ENCODE measurements around the gene MACF1. TPM values are rescaled to one million over a fixed set of nuclear protein-coding genes. Genes with fewer than 3 reads are reported as not detected.

MACF1 gene
- polyA plus RNA-seq, 1 of the 3 experiments (the other 2 are of a cell fraction): 37.6 TPM

DNA sequence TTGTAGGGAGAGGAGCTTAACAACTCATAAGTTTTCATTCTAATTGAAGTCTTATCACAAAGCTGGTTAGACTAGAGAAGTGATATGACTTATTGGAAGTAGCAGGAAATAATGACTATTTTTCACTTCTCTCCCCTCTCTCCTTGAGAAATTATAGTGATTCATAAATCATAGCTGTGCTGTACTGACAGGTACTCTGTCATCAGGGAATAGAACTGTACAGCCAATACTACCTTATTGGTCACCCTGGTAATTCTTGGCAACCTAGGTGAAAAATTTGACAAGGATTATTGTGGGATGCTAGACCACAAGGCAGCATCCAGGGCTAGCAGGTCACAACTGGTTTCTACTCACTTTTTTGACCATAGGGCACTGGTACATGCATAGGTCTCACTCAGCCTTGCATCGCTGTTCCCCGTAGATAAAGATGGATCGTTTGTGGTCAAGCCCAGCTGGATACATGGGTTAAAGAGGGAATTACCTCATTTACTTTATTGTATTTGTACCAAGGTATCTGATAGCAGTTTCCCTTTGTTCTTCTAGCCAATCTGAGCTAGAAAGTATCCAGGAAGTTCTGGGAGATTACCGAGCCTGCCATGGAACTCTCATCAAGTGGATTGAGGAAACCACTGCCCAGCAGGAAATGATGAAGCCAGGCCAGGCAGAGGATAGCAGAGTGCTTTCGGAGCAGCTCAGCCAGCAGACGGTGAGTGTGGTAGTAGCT, 113.6 kb downstream of the MACF1 start:
- H3K9me2 ChIP-seq: no peaks in the 10 kb centered on the region
- no peaks in the 10 kb centered on the region for H3K79me2 ChIP-seq (ENCODE audit: insufficient read depth)
- ChIA-PET POLR2A (no interaction called here), CTCF (interaction anchor here (0.7 to 4.5 kb wide), 6 partner anchors 13 to 216 kb away, joined by 3 to 16 read pairs (median 3); no protein-coding TSS in a partner anchor)
- no peak overlapping the region for H3K27ac ChIP-seq (ENCODE audit: low read depth in 2 of 2, low read length in 1 of 2)
- H3K9ac ChIP-seq: no peak overlapping the region
- 95% methylated on average over 6 of the region's 6 CpGs for WGBS (ENCODE audit: low lambda C conversion rate)
- H3K4me3 ChIP-seq (ENCODE audit: low read depth in 2 of 2, low read length in 1 of 2): no peak overlapping the region
- no peak overlapping the region for H3K4me2 ChIP-seq
- TF ChIP-seq ELF1 (IDR thresholded peaks at IDR 0.05) (no peak), SMC3 (IDR thresholded peaks at IDR 0.05; ENCODE audit: low read depth, low read length) (no peak), GATA2 (CRISPR knock-in tag; IDR thresholded peaks at IDR 0.05) (no peak), ZBTB33 (IDR thresholded peaks at IDR 0.05; ENCODE audit: borderline replicate concordance, low read depth) (no peak), RXRA (IDR thresholded peaks at IDR 0.05; ENCODE audit: borderline replicate concordance, low read depth) (no peak), FOXM1 (IDR thresholded peaks at IDR 0.05; ENCODE audit: low read depth) (no peak), SIN3A (IDR thresholded peaks at IDR 0.05; ENCODE audit: borderline replicate concordance, low read depth, low read length) (no peak), EP300 (IDR thresholded peaks at IDR 0.05; ENCODE audit: borderline replicate concordance in 1 of 2, low read depth in 1 of 2, low read length in 1 of 2) (no peak), TEAD4 (IDR thresholded peaks at IDR 0.05; ENCODE audit: borderline replicate concordance, insufficient read depth) (no peak), NRF1 (IDR thresholded peaks at IDR 0.05; ENCODE audit: low read depth, low read length) (no peak), RCOR1 (IDR thresholded peaks at IDR 0.05; ENCODE audit: low read length) (no peak), NFIC (IDR thresholded peaks at IDR 0.05; ENCODE audit: borderline replicate concordance) (no peak), RAD21 (IDR thresholded peaks at IDR 0.05; ENCODE audit: low read length) (no peak), EZH2phosphoT487 (IDR thresholded peaks at IDR 0.05; ENCODE audit: borderline replicate concordance, low read depth) (no peak)
- TF ChIP-seq, protein P1, sequence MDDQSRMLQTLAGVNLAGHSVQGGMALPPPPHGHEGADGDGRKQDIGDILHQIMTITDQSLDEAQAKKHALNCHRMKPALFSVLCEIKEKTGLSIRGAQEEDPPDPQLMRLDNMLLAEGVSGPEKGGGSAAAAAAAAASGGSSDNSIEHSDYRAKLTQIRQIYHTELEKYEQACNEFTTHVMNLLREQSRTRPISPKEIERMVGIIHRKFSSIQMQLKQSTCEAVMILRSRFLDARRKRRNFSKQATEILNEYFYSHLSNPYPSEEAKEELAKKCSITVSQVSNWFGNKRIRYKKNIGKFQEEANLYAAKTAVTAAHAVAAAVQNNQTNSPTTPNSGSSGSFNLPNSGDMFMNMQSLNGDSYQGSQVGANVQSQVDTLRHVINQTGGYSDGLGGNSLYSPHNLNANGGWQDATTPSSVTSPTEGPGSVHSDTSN (IDR thresholded peaks at IDR 0.05): no peak
- TF ChIP-seq, protein P2, sequence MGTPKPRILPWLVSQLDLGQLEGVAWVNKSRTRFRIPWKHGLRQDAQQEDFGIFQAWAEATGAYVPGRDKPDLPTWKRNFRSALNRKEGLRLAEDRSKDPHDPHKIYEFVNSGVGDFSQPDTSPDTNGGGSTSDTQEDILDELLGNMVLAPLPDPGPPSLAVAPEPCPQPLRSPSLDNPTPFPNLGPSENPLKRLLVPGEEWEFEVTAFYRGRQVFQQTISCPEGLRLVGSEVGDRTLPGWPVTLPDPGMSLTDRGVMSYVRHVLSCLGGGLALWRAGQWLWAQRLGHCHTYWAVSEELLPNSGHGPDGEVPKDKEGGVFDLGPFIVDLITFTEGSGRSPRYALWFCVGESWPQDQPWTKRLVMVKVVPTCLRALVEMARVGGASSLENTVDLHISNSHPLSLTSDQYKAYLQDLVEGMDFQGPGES (IDR thresholded peaks at IDR 0.05; ENCODE audit: low read depth, low read length): no peak
- TF ChIP-seq, protein P3, sequence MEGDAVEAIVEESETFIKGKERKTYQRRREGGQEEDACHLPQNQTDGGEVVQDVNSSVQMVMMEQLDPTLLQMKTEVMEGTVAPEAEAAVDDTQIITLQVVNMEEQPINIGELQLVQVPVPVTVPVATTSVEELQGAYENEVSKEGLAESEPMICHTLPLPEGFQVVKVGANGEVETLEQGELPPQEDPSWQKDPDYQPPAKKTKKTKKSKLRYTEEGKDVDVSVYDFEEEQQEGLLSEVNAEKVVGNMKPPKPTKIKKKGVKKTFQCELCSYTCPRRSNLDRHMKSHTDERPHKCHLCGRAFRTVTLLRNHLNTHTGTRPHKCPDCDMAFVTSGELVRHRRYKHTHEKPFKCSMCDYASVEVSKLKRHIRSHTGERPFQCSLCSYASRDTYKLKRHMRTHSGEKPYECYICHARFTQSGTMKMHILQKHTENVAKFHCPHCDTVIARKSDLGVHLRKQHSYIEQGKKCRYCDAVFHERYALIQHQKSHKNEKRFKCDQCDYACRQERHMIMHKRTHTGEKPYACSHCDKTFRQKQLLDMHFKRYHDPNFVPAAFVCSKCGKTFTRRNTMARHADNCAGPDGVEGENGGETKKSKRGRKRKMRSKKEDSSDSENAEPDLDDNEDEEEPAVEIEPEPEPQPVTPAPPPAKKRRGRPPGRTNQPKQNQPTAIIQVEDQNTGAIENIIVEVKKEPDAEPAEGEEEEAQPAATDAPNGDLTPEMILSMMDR (IDR thresholded peaks at IDR 0.05): no peak
- H3K27me3 ChIP-seq (ENCODE audit: insufficient read depth): no peaks in the 10 kb centered on the region
- no peak for DNase-seq
- H2AFZ ChIP-seq (ENCODE audit: low read depth): no peak overlapping the region
- H3F3A ChIP-seq (replicated peaks; ENCODE audit: insufficient read depth): no peaks in the 10 kb centered on the region
- H3K9me3 ChIP-seq: no peaks in the 10 kb centered on the region
- H4K20me1 ChIP-seq (ENCODE audit: insufficient read depth): no peaks in the 10 kb centered on the region
- H3K36me3 ChIP-seq (replicated peaks in 1 of 2; ENCODE audit: control insufficient read depth in 1 of 2, insufficient read depth in 2 of 2, low read length in 1 of 2): peaks cover 82 to 98% of the 10 kb centered on the region in 2 experiments
- H3K4me1 ChIP-seq (ENCODE audit: control insufficient read depth in 1 of 2, insufficient read depth in 2 of 2, low read depth in 1 of 2, low read length in 1 of 2): peaks cover 0 to 2% of the 10 kb centered on the region in 2 experiments; a peak in 1 of 4 replicates

Measured in SK-N-SH (cell line).